ENCODE results near the gene CCDC152.
"Not testable (repeated sequence)": the region's sequence is repeated elsewhere in the genome, so short reads cannot be mapped to it uniquely, and the experiment has no call there.

The CCDC152 gene

GRCh38 chr5:42813533-42813932 lies 56.9 kb downstream of the CCDC152 start:
- DNase-seq = no peak

GRCh38 chr5:42816546-42816945 lies 59.9 kb downstream of the CCDC152 start:
- not testable (repeated sequence) for DNase-seq

- no peak for DNase-seq
These were observed 63.1 kb downstream of the CCDC152 start for GRCh38 chr5:42819745-42820144.

- no peak for DNase-seq
These were observed 65.9 kb downstream of the CCDC152 start for GRCh38 chr5:42822548-42822947.

- no peak for DNase-seq
These were observed 67.8 kb downstream of the CCDC152 start for GRCh38 chr5:42824347-42824976.

- DNase-seq = no peak
These were observed 69.0 kb downstream of the CCDC152 start for GRCh38 chr5:42825422-42826148.

- DNase-seq = no peak
These were observed 70.3 kb downstream of the CCDC152 start for GRCh38 chr5:42826757-42827515.

- DNase-seq = no peak
These were observed 72.1 kb downstream of the CCDC152 start for GRCh38 chr5:42828671-42829070.

GRCh38 chr5:42830924-42831323 lies 74.3 kb downstream of the CCDC152 start:
- no peak for DNase-seq

- no peak for DNase-seq
These were observed 75.4 kb downstream of the CCDC152 start for GRCh38 chr5:42832060-42832459.

GRCh38 chr5:42836070-42836769 lies 79.6 kb downstream of the CCDC152 start:
- DNase-seq = no peak

GRCh38 chr5:42837601-42838000 lies 81.0 kb downstream of the CCDC152 start:
- DNase-seq = no peak

- DNase-seq = no peak
These were observed 82.6 kb downstream of the CCDC152 start for GRCh38 chr5:42839196-42839595.

GRCh38 chr5:42840269-42840668 lies 83.7 kb downstream of the CCDC152 start:
- DNase-seq = peak; percentile 91

- DNase-seq = no peak
These were observed 84.4 kb downstream of the CCDC152 start for GRCh38 chr5:42840842-42841567.

GRCh38 chr5:42842921-42843641 lies 86.5 kb downstream of the CCDC152 start:
- no peak for DNase-seq

GRCh38 chr5:42843675-42844292 lies 87.2 kb downstream of the CCDC152 start:
- no peak for DNase-seq

GRCh38 chr5:42844408-42844807 lies 87.8 kb downstream of the CCDC152 start:
- DNase-seq = not testable (repeated sequence)

GRCh38 chr5:42848545-42848944 lies 91.9 kb downstream of the CCDC152 start:
- no peak for DNase-seq

GRCh38 chr5:42851481-42851880 lies 94.9 kb downstream of the CCDC152 start:
- no peak for DNase-seq

Data from fibroblast of skin of abdomen (primary cell).